Measurements from ENCODE around the gene ATP8B4.
"Not testable (repeated sequence)": the region's sequence is repeated elsewhere in the genome, so short reads cannot be mapped to it uniquely, and the experiment has no call there.

Gene ATP8B4

DNA sequence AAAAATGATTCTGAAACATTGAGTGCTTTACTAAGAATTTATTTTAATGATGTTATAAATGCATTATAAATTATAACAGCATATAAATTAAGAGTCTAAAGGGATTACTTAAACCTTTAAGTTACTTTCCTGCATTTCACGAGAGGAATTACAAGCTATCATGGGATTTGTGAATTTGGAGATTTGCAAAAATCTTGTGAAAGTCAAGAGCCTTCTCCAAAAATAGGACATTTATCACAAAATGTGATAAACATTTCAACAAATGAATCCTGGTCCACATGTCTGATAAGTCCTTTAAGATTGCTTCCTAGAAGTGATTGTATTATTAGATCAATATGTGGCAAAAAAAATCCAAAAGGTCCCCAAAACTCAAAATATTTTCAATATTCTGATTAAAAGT lies 154.5 kb downstream of the ATP8B4 start:
- TF ChIP-seq, protein P1, sequence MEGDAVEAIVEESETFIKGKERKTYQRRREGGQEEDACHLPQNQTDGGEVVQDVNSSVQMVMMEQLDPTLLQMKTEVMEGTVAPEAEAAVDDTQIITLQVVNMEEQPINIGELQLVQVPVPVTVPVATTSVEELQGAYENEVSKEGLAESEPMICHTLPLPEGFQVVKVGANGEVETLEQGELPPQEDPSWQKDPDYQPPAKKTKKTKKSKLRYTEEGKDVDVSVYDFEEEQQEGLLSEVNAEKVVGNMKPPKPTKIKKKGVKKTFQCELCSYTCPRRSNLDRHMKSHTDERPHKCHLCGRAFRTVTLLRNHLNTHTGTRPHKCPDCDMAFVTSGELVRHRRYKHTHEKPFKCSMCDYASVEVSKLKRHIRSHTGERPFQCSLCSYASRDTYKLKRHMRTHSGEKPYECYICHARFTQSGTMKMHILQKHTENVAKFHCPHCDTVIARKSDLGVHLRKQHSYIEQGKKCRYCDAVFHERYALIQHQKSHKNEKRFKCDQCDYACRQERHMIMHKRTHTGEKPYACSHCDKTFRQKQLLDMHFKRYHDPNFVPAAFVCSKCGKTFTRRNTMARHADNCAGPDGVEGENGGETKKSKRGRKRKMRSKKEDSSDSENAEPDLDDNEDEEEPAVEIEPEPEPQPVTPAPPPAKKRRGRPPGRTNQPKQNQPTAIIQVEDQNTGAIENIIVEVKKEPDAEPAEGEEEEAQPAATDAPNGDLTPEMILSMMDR (conservative IDR thresholded peaks at IDR 0.05) = no peak

DNA sequence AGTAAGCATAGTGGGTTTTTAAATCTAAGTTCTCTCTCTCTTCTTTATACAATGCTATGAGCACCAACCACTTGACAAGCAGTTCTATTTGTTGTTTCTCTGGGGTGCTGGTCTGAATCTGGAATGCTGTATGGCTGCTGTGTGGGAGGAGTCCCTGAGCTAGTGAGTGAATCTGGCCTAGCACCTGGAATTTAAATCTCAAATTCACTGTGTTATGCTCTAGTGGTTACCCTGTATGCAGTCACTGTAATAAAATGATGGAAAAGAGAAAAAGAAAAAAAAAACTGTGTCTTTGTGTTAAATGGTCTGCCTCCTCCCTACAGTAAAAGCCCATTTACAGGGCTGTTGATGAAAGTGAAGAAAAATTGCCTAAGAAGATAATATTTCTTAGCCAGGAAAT lies 155.0 kb downstream of the ATP8B4 start:
- TF ChIP-seq, protein P1 (conservative IDR thresholded peaks at IDR 0.05) = no peak
- H3K27ac ChIP-seq = no peak overlapping the region

More for the DNA sequence above, 154.5 kb downstream of the ATP8B4 start:
- H3K27ac ChIP-seq = no peak overlapping the region

DNA sequence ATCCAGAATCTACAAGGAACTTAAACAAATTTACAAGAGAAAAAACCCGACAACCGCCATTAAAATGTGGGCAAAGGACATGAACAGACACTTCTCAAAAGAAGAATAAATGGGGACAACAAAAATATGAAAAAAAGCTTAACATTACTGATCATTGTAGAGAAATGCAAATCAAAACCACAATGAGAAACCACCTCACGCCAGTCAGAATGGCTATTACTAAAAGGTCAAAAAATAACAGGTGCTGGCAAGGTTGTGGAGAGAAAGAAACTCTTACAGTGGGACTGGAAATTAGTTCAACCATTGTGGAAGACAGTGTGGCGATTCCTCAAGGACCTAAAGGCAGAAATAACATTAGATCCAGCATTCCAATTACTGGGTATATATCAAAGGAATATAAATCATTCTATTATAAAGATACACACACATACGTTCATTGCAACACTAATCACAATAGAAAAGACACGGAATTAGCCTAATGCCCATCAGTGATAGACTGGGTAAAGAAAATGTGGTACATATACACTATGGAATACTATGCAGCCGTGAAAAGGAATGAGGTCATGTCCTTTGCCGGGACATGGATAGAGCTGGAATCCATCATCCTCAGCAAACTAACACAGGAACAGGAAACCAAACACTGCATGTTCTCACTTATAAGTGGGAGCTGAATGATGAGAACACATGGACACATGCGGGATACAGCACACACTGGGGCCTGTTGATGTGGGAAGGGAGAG lies 155.8 kb downstream of the ATP8B4 start:
- not testable (repeated sequence) for H3K27ac ChIP-seq

DNA sequence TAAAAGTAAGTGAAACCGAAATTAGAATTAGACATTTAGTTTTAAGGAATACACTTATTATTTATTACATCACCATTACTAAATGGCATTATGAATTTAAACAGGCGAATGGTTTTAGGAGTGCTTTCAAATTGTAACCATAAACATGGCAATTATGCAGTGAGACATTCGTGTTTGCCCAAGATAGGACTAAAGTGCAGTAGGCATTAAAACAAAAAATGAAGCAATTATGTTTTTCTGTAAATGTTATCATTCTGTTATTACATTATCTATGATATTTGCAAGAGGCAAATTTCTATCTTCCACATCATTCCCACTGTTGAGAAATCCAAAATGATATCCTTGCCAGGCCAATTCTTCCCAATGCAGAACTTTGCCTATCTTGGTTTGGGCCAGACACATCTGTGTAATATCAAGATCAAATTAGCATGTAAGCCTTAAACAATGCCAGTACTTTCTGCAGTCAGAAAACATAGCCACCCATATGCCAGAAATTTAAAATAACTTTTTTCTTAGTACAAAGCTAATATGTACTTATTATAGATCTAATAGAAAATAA lies 156.9 kb downstream of the ATP8B4 start:
- TF ChIP-seq, protein P1 (conservative IDR thresholded peaks at IDR 0.05) = no peak
- no peak overlapping the region for H3K27ac ChIP-seq

DNA sequence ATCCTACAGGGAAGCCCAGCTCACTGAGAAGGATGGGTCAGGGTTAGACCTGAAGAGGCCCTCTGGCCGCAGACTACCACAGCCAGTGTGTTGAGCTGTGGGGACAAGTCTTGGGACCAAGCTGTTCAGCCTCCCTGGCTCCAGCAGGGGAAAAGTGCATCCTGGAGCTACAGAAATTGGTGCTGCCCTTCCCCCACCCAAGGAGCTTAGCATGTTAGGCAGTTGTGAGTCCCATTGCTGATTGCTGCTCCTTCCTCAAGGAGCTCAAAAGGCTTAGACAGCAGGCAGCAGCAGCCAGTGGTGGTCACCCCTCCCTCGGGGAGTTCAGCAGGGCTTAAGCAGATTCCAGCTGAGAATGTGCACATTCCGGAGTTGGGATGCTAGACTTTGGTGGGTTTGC lies 165.6 kb downstream of the ATP8B4 start:
- H3K27ac ChIP-seq = no peak overlapping the region
- TF ChIP-seq, protein P1 (conservative IDR thresholded peaks at IDR 0.05) = no peak

DNA sequence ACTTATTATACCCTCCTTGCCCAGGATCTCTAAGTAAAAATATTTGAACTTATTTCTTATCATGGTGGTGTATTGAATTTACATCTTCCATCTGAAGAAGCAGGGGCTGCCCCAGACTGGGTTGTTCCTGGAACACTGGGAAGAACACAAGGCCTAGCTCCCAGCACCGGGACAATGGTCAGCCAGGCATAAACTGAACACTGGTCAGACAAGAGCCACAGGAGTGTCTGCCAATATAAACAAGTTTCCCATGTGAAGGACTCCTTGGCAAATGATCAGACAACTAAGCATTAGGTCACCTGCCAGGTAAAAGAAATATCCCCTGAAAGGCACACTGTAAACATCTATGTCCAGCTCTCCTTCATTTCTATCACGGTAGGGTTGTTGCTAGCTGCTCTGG lies 172.4 kb downstream of the ATP8B4 start:
- peak overlapping the region; percentile 91 for H3K27ac ChIP-seq
- TF ChIP-seq, protein P1 (conservative IDR thresholded peaks at IDR 0.05) = no peak

DNA sequence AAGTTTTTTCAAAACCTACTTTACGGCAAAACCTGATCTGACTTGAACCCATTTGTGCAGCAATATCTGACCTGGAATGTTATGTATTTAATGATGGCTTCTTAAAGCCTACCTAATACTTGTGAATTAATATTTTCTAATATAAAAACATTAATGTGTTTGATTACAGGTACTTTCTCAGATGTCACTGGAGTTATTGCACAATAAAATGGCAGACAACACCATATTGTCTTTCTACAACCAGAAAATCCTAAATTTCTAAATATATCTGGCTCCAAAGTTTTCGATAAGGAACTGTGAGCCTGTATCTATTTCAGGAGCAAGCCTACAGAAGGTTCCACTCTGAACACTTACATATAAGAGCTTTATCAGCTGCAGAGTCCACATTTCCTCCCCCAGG lies 184.5 kb downstream of the ATP8B4 start:
- TF ChIP-seq, protein P1 (conservative IDR thresholded peaks at IDR 0.05) = no peak
- H3K27ac ChIP-seq = no peak overlapping the region

Measured in VCaP (cell line).